Measurements from ENCODE around the gene BGLAP.

Gene BGLAP

DNA sequence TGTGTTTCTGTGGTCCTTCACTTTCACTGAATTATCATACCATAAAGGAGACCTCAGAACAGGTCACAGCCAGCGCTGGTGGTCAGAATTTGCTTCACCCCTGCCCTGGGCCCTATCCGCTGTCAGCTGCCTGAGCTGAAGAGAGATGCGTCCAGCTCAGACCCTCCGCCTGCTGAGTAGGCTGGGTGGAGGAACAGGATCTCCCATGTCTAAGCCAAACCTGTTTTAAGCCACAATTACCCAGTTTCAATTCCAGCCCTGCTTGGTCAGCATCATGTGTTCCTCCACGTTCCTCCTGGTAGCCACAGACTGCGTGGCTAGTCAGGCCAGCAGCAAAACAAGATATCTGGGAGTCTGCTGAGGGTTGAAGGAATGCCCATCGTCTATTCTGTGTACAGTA lies 13.5 kb upstream of the BGLAP start:
- no peak for DNase-seq

DNA sequence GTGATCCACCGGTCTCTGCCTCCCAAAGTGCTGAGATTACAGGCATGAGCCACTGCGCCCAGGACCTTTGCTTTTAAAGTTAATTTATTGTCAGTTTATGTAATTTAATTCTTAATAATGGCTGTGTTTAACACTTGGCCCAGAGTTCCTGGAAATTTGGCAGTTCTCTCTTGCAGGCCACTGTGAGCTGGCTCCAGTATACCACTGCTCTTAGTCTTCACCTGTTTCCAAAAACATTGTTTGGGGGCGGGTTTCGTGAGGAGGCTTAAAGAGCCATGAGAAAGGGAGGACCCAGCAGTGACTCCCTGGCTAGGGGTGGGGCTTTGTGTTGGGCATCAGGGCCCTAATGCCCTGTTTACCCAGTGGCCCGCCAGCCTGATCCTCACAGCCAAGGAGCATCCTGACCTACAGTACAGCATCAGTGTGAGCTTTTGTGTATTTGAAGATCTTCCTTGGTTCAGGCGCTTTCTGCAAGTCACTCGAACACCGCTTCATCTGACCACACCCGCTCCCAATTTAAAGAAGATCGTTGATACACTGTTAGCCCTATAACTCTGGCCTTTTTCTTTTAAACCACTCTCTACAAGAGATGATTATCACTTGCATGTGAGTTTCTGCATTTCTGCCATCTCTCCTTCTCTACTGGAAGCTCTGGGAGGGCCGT lies 12.0 kb upstream of the BGLAP start:
- no peak for DNase-seq

DNA sequence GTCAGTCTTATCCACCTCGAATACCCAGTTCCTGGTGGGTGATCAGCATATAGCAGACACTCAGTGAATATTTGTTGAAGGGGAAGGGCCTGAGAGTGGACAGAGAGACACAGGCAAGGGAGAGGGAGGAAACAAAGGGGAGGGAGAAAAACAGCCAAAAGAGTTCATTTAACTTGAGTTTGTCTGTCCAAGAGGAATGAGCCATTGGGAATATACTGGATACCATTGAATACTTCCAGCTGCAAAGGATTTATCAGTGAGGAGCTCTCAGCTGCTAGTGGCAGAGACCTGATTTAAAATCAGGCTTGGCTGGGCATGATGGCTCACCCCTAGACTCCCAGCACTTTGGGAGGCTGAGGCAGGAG lies 11.5 kb upstream of the BGLAP start:
- DNase-seq, result no peak

DNA sequence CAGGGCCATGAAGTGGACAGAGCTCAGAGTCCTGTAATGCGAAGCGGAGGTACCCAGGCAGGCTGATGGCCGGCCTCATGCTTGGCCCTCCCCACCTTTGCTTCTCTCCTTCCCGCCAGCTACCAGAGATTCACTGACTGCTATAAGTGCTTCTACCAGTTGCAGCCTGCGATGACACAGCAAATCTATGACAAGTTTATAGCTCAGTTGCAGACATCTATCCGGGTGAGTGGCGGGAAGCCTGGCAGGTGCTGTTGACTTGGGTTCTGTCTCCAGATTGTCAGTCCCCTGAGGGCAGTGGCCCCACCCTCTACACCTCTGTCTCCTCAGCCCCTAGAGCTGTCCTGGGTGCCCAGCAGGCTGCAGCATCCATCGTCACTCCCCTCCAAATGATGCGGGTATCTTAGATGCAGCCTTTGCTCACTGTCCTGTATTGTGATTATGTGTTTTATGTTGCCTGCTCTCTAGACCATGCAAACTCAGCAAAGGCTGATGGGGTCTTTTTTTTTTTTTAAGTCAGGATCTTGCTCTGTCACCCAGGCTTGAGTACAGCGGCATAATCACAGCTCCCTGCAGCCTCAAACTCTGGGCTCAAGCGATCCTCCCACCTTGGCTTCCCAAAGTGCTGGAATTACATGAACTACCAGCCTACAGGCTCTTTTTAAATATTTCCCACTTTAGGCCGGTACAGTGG lies 9.6 kb upstream of the BGLAP start:
- DNase-seq, result peak; percentile 93

DNA sequence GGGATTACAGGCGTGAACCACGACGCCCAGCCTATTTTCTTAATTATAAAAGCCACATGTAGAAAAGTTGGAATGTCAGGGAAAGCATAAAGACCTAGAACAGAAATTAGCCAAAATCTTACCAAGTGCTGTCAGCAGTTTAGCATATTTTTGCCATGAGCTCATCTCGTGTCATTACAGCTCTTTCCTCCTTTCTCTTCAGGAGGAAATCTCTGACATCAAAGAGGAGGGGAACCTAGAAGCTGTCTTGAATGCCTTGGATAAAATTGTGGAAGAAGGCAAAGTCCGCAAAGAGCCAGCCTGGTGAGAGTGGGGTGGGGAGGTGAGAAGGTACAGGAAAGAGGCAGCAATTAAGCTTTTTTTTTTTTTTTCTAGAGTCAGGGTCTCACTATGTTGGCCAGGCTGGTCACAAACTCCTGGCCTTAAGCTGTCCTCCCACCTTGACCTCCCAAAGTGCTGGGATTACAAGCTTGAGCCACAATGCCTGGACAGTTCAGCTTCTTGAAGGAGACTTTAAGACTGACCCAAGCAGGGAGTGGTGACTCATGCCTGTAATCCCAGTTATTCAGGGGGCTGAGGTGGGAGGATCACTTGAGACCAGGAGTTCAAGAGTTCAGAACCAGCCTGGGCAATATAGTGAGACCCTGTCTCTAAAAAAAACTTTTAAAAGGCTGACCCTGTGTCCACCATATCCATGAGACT lies 8.4 kb upstream of the BGLAP start:
- DNase-seq, result no peak

DNA sequence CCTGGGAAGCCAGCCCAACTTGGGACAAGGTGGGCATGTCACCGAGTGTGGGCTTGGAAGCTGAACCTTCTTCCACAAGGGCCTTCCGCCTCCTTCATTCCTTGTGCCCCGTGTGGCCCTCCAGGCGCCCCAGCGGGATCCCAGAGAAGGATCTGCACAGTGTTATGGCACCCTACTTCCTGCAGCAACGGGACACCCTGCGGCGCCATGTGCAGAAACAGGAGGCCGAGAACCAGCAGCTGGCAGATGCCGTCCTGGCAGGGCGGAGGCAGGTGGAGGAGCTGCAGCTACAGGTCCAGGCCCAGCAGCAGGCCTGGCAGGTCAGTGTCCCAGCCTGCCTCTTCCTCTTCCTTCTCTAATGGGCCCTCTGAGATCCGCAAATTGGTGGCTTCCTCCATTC lies 5.8 kb upstream of the BGLAP start:
- no peak for DNase-seq

DNA sequence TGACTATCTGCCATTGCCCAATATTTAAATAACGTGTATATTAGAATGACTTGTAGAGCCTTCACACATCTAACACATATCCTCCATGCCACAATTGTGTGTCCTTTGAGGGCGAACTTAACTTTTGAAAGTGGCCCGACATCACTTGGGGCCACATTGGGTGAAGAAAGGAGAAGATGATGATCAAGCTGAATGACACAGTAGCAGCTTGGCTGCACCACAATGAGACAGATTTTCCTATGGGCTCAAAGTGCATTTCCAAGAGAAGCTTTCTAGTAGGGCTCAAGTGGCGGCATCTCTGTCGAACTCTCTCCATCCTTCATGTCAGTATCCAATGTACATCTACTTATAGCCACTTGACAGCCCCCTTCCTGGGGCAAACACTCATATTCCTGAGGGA lies 3.7 kb upstream of the BGLAP start:
- no peak for DNase-seq

DNA sequence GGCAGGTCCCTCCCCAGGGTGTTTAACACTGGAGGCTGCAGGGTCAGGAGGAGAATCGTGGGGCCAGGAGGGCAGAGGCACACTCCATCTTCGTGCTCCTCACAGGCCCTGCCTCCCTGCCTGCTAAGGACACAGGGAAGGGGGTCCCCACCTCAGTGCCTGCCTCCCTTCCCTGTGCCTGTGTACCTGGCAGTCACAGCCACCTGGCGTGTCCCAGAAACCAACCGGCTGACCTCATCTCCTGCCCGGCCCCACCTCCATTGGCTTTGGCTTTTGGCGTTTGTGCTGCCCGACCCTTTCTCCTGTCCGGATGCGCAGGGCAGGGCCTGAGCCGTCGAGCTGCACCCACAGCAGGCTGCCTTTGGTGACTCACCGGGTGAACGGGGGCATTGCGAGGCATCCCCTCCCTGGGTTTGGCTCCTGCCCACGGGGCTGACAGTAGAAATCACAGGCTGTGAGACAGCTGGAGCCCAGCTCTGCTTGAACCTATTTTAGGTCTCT lies 623 bp upstream of the BGLAP start:
- no peak for DNase-seq

DNA sequence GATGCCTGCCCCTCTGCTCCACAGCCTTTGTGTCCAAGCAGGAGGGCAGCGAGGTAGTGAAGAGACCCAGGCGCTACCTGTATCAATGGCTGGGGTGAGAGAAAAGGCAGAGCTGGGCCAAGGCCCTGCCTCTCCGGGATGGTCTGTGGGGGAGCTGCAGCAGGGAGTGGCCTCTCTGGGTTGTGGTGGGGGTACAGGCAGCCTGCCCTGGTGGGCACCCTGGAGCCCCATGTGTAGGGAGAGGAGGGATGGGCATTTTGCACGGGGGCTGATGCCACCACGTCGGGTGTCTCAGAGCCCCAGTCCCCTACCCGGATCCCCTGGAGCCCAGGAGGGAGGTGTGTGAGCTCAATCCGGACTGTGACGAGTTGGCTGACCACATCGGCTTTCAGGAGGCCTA lies 754 bp downstream of the BGLAP start:
- DNase-seq, result no peak

DNA sequence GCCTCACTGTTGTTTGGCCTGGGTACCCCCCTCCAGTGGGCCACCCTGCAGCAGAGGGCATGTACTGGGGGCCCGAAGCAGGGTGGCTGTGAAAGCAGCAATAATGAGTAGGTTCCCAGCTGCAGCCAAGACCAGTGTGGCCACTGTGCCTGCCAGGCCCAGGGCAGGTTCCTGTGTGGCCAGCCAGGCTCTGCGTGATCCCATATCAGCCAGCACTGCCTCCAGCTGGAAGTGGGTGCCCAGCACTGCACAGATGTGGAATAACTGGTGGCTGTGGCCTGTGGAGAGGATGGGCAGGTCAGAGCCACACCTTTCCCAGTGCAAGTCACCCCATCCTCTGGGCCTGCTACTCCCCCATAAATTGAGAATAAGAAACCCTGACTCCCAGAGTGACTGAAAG lies 2.1 kb downstream of the BGLAP start:
- no peak for DNase-seq

DNA sequence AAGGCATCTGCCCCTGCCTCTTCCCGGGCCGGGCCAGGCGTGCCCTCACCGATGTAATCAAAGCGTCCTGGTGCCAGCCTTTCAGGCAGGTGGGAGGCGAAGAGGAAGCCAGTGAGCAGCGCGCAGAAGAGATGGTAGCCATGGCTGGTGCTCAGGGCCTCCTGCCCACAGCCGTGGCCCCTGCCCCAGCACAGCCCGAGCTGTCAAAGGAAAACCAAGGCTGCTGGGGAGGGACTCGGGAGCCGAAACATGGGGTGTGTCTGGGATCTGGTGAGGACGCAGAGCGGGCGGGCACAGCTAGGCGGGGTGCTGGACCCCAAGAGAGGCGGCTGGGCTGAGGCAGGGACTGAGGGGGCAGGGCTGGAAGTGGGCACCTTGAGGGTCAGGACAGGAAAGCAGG lies 2.7 kb downstream of the BGLAP start:
- DNase-seq, result no peak

DNA sequence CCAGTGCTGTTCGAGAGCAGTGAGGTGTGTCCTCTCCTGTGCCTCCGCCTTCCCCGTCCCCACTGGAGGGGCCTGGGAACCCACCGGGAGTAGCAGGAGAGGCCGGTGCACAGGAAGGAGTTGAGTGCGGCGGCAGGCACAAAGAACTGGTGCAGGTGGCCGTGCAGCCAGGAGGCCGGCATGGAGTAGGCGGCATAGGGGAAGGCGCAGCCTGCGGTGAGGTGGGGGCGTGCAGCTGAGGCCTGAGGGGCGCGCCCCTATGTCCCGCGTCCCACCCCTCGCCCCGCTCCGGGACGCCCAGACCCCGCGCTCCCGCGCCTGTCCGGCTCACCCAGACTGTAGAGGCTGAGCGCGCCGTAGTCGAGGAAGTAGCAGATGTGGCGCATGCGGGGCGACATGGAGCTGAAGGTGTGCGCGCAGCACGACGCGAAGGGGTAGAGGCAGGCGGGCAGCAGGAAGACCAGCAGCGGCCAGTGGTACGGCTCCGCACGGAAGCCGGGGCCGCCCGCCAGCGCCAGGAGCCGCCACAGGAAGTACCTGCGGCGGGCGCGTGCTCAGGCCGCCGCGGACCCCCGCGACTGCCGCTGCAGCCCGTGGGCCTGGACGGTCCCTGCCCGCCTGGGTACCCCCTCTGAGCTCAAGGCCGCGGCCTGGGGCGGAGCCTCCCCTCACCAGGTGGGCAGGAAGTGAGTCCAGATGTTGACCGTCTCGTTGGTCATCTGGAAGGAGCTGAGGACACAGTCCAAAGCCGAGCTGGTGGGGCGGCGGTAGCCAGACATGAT lies 3.7 kb downstream of the BGLAP start:
- peak; percentile 58 for DNase-seq

DNA sequence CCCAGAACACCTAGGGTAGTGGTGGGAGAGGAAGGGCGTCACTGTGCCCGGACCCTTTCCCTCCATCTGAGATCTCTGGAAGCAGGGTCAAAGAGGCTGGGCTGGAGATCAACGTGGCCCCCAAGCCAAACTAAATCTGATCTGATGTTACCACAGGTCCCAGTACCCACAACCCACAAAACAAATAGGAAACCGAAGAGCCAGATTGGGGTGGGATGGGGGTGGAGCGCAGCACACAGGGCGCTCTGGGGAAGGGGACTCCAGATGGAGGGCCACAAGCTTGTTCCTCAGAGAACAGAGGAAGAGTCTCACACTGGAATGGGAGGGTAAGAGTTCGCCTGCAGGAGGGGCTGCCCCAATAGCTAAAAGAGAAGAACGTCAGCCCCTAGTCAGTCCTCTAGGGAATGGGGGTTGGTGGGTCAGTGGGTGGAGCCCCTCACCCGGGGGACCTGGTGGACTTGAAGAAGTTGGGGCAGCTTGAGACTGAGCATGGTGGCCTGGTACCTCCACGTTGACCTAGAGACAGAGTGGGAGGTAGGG lies 4.3 kb downstream of the BGLAP start:
- no peak for DNase-seq

DNA sequence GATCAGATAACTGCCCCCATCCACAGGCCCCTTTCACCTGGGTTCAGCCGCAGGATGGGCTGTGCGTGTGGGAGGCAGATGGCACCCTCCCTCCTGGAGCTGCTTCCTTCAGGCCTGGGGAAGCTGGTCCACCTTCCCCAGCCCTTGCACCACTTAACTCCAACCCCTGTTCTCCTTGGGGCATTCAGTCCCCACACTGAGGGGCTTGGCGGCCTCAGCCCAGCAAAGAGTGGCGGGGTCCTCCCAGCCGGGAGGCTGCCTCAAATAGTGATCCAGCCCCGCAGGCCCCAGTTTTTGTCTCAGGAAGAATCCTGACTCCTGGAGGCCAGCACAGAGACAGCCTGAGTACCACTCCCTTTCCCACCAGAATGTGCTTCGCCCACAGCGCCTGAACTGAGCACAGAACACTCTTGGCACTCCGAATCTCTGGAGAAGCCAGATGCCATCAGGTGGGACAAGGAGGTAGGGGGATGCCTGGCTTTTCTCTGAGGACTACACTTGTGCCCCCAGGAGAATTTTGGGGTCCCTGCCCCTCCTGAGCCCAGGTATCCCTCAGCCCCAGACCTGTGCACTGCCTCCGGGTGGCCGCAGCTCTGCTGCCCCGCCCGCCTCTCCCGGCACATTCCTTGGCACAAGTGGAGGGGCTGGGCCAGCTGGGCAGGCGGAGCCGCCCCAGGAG lies 4.9 kb downstream of the BGLAP start:
- no peak for DNase-seq

DNA sequence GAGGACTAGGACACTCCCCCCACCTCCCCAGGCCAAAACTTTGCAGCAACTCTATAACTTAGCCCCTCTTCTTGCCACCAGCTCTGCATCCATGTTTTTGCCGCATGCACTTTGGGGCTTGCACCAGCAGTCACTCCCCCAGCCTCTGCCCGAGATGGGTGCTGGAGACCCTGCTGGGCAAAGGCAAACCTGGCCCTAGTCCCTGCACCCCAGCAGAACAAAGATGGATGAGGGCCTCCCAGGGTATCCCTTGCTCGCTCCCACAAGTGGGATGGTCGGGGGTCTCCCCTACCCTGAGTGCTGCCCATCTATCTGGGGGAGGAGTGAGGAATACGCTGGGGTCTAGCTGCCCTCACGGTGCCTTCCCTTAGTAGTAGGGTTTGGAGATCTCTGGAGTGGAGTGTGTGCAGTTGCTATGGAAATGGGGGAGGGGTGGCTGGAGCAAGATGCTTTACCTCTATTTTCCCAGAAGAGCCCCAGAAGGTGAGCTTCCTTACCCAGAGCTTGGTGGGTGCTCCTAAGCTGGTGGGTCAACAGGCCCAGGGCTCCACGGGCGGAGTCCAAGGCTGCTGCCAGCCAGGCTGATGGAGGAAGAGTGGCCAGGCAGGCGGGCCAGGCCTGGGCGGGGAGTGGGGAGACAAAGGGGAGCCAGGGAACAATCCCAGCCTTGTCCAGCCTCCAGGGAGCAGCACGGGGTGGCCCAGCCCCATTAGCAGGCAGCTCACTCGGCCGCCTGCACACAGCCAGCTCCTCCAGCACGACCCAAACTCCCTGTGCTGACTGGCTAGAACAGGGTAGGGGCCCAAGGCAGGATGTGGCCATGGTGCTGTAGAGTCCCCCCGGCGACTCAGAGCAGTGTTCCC lies 5.7 kb downstream of the BGLAP start, which contains the start of gene PAQR6:
Gene PAQR6 (minus strand): TSS at position 597 of the 863 bp plus-strand sequence. CDS start 1,325 bp downstream, outside the sequence.
- DNase-seq, result no peak

DNA sequence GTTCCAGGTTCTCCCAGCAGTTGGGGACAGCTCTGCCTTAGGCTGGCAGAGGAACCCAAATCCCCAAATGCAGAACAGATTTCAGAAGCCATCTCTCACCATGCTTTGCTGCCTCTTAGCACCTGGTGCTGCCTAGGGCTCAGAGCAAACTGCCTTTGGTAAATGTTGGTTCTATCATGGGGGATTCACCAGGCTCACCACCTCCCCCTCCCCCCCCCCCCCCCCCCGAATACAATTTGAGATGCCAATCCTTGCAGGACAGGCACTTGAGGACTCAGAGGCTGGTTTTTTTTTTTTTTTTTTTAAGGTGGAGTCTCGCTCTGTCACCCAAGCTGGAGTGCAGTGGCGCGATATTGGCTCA lies 6.3 kb downstream of the BGLAP start:
- no peak for DNase-seq

DNA sequence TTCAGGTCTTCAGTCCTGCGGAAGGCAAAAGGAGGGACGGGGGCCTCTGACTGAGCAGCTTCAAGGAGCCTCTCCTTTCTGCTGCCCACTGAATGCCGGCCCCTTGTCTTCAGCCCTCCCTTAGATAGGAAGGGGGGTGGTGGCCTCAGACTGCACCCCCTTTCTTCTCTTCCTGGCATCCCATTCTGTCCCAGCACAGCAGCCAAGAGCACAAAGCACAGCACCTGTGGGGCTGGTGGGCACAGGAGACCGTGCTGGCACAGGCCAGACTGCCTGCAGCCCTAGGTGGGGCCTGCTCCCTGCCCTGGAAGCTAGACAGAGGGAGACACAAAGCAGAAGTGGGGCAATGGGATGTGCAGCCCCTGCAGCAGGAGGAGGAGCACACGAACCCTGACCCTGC lies 7.6 kb downstream of the BGLAP start:
- DNase-seq, result no peak

DNA sequence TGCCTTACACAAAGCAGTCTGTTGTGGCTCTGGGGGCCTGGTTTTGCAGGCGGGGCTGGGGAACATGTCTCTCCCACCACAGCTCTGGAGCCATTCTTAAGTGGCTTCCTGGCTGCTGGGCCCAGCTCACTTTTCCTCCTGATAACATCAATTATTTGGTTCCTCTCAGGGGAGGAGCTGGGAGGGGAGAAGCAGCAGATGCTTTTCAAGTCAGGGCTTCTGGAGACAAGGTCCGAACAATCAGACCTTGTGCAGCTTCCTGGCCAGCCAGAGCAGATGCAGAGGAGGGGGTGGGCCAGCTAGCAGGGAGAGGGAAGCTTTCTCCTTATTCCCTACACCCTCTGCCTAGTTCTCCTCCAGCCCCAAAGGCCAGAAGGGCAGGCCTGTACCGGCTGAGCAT lies 9.5 kb downstream of the BGLAP start:
- DNase-seq, result no peak

DNA sequence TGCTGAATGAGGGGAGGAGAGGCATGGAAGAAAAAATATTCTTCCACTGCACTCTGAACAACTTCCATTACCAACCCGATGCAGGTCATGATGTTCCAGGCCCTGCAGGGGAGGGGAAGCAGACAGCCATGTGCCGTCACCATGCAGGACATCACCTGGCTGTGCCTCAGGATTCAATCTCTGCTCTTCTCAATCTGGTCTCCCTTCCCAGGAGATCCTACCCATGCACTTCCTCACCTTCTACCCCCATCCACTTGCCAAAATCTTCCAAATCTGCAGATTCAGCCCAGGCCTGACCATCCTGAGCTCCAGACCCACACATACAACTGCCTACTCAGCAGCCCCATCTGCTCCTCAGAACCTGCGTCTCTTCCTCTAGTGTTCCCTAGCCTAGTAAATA lies 11.7 kb downstream of the BGLAP start:
- DNase-seq, result no peak

DNA sequence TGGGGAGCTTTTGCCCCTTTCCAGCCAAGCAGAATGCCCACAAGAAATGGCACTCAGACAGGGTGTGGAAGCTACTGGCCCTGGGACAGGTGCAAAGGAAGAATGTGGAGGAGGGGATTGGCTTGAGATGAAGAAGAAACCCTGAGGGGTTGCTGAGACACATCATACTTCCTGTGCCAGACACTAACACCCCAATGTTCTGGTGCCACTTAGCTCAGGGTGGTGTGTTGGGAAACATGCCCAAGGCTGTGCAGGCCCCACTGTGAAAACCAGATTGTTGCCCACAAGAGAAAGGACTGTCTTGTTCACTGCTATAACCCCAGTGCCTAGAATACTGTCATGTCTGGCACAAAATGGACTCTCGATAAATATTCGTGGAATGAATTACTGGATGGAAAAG lies 15.7 kb downstream of the BGLAP start:
- DNase-seq, result no peak

DNA sequence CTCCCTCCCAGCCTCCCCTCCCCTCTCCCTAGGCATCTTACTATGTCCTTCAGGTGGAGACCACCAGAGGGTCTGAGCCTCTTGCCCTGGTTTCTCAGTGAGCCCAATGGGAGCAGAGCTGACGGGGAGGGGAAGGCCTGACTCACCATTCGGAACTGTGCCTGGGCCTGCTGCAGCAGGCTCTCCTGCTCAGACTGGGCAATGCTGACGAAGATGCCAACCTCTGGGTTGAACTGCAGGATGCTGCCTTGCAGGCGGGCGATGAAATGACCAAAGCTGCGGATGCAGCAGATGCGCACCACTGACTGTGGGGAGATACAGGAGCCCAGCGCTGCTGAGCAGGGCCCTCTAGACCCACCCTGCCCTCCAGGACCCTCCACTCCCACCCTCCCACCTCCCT lies 16.9 kb downstream of the BGLAP start:
- DNase-seq, result no peak

DNA sequence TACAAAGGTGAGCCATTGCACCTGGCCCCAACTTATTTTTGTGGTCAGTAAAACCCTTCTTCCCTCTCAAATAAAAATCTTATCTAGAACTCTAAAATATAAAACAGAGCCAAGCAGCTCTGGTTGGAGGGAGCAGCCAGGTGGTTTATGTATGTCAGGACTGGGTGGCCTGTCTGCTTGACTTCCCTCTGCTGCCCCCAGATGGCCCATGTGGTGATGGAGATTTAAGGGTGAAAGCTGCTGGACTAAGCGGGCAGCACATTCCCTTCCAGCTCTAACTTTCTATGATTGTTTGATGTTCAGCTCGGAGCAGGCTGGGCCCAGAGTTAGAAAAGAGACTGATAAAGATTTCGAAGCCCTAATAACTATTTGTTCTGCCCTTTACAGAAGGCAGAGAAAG lies 17.8 kb downstream of the BGLAP start:
- DNase-seq, result no peak
